Adrenal gland (tissue), 5 donors: ENCODE results near the gene ANKRD60.

ENCODE experiments used
- POLR2A ChIP-seq, 2 donors: fragments of 450-650 bp; IDR thresholded peaks; one replicate each; pipeline ENCODE4 v1.6.1; 2017; ENCODE audit warnings: antibody characterized with exemption in 2 of 2, mild to moderate bottlenecking in 2 of 2, moderate library complexity in 1 of 2
- TF ChIP-seq, protein P1 (sequence below), 6 experiments: fragments of 450-650 bp in 4 of 6; fragments of 200-600 bp in 2 of 6; sonication (generic) in 1 of 6; IDR thresholded peaks; 1 replicate in 5 of 6; 2 replicates in 1 of 6; pipeline versions ENCODE4 v1.5.1 to v1.8.0; 2016 to 2021; ENCODE audit warnings: antibody characterized with exemption in 6 of 6, mild to moderate bottlenecking in 2 of 6, moderate library complexity in 1 of 6
- donor health status: DM: no; HTN: no; CAD: no.

- TF ChIP-seq, protein P1, sequence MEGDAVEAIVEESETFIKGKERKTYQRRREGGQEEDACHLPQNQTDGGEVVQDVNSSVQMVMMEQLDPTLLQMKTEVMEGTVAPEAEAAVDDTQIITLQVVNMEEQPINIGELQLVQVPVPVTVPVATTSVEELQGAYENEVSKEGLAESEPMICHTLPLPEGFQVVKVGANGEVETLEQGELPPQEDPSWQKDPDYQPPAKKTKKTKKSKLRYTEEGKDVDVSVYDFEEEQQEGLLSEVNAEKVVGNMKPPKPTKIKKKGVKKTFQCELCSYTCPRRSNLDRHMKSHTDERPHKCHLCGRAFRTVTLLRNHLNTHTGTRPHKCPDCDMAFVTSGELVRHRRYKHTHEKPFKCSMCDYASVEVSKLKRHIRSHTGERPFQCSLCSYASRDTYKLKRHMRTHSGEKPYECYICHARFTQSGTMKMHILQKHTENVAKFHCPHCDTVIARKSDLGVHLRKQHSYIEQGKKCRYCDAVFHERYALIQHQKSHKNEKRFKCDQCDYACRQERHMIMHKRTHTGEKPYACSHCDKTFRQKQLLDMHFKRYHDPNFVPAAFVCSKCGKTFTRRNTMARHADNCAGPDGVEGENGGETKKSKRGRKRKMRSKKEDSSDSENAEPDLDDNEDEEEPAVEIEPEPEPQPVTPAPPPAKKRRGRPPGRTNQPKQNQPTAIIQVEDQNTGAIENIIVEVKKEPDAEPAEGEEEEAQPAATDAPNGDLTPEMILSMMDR (IDR thresholded peaks at IDR 0.05), result no peak
- TF ChIP-seq POLR2A (IDR thresholded peaks at IDR 0.05), result no peak
These were observed 49.4 kb upstream of the ANKRD60 start for GRCh38 chr20:58277578-58278472.
